ENCODE measurements around the gene NRSN2. TPM values are rescaled to one million over a fixed set of nuclear protein-coding genes. Genes with fewer than 3 reads are reported as not detected.
A peak's percentile ranks its signal among the peaks of the same experiment; 100 is the strongest.

NRSN2 gene
- total RNA-seq, 1 donor = 34.2 TPM

GRCh38 chr20:325045-325888 is 21.6 kb upstream of the NRSN2 start, which contains the start of gene SOX12:
SOX12 (plus strand) TSS chr20:325552; CDS start chr20:325925, 373 bp downstream.
- peak within 1 kb of the TSS; percentile 90 for H3K4me3 ChIP-seq (ENCODE audit: low read depth, low read length)
- no peak for TF ChIP-seq CTCF (IDR thresholded peaks at IDR 0.05; ENCODE audit: insufficient read depth, low read length)
- DNase-seq (ENCODE audit: low read depth) = peak; percentile 85

- H3K4me3 ChIP-seq (ENCODE audit: low read depth, low read length) = peak overlapping the region; percentile 90
- peak; percentile 56 for DNase-seq (ENCODE audit: low read depth)
- no peak for TF ChIP-seq CTCF (IDR thresholded peaks at IDR 0.05; ENCODE audit: insufficient read depth, low read length)
Observed at GRCh38 chr20:325889-326644, 20.8 kb upstream of the NRSN2 start.

- no peak for TF ChIP-seq CTCF (IDR thresholded peaks at IDR 0.05; ENCODE audit: insufficient read depth, low read length)
- H3K4me3 ChIP-seq (ENCODE audit: low read depth, low read length) = peak overlapping the region; percentile 90
- DNase-seq (ENCODE audit: low read depth) = no peak
Observed at GRCh38 chr20:326645-327185, 20.2 kb upstream of the NRSN2 start.

- peak overlapping the region; percentile 90 for H3K4me3 ChIP-seq (ENCODE audit: low read depth, low read length)
- TF ChIP-seq CTCF (IDR thresholded peaks at IDR 0.05; ENCODE audit: insufficient read depth, low read length) = no peak
- peak; percentile 88 for DNase-seq (ENCODE audit: low read depth)
Observed at GRCh38 chr20:327186-328026, 19.5 kb upstream of the NRSN2 start.

- no peak for TF ChIP-seq CTCF (IDR thresholded peaks at IDR 0.05; ENCODE audit: insufficient read depth, low read length)
- H3K4me3 ChIP-seq (ENCODE audit: low read depth, low read length) = peak overlapping the region; percentile 90
- DNase-seq (ENCODE audit: low read depth) = no peak
Observed at GRCh38 chr20:328027-328974, 18.6 kb upstream of the NRSN2 start.

Measured in fibroblast of the aortic adventitia (primary cell).